Measurements from ENCODE around the gene DNAI4.
A peak's percentile ranks its signal among the peaks of the same experiment; 100 is the strongest.

Gene DNAI4

GRCh38 chr1:66831529-66832239 is 93.0 kb downstream of the DNAI4 start:
- H3K9ac ChIP-seq (ENCODE audit: low read length) = no peak overlapping the region
- H3K23ac ChIP-seq (ENCODE audit: low read length) = no peak overlapping the region
- H2BK12ac ChIP-seq (ENCODE audit: low read length) = no peak overlapping the region
- no peak overlapping the region for H2AK5ac ChIP-seq (ENCODE audit: low read length)
- H3K14ac ChIP-seq (ENCODE audit: low read length) = no peak overlapping the region
- DNase-seq = peak; percentile 59 to 81
- no peak overlapping the region for H3K4me3 ChIP-seq (ENCODE audit: low read depth, low read length)
- no peak overlapping the region for H2BK5ac ChIP-seq (ENCODE audit: low read depth, low read length, poor library complexity)
- no peaks in the 10 kb centered on the region for H3K27me3 ChIP-seq (ENCODE audit: insufficient read depth, low read length)
- no peak overlapping the region for H3K18ac ChIP-seq (ENCODE audit: low read length)
- H4K8ac ChIP-seq (ENCODE audit: low read depth, low read length) = no peak overlapping the region
- H2AFZ ChIP-seq (ENCODE audit: insufficient read depth, low read length, poor library complexity) = no peak overlapping the region
- no peaks in the 10 kb centered on the region for H3K79me2 ChIP-seq (ENCODE audit: control insufficient read depth, insufficient read depth, low read length, poor library complexity)
- no peaks in the 10 kb centered on the region for H3K9me3 ChIP-seq (ENCODE audit: insufficient read depth, low read depth, low read length)
- H3K4me2 ChIP-seq (ENCODE audit: low read length) = no peak overlapping the region
- no peak overlapping the region for H2BK120ac ChIP-seq (ENCODE audit: insufficient read depth, low read length, poor library complexity)
- H4K12ac ChIP-seq (ENCODE audit: low read depth, low read length) = no peak overlapping the region
- H3K4ac ChIP-seq (ENCODE audit: low read depth, low read length) = no peak overlapping the region
- H3K27ac ChIP-seq (ENCODE audit: low read depth, low read length) = no peak overlapping the region
- no peak overlapping the region for H4K91ac ChIP-seq (ENCODE audit: low read depth, low read length)
- no peaks in the 10 kb centered on the region for H3K4me1 ChIP-seq (ENCODE audit: control insufficient read depth in 1 of 2, insufficient read depth in 2 of 2, low read length in 2 of 2)
- H3K79me1 ChIP-seq (ENCODE audit: low read length) = no peaks in the 10 kb centered on the region
- WGBS (ENCODE audit: extremely low coverage, insufficient coverage, insufficient read length) = no CpG with 5 or more reads among the region's 3 CpGs
- no peaks in the 10 kb centered on the region for H3K36me3 ChIP-seq (ENCODE audit: control insufficient read depth in 1 of 2, insufficient read depth in 2 of 2, low read length in 2 of 2)

GRCh38 chr1:66824771-66825170 is 99.9 kb downstream of the DNAI4 start:
- Histone ChIP-seq H3K4ac (ENCODE audit: low read depth, low read length) (no peak overlapping the region), H3K18ac (ENCODE audit: low read length) (no peak overlapping the region), H4K91ac (ENCODE audit: low read depth, low read length) (no peak overlapping the region), H2AFZ (ENCODE audit: insufficient read depth, low read length, poor library complexity) (no peak overlapping the region), H2BK5ac (ENCODE audit: low read depth, low read length, poor library complexity) (no peak overlapping the region), H4K8ac (ENCODE audit: low read depth, low read length) (no peak overlapping the region), H3K9me3 (ENCODE audit: insufficient read depth, low read depth, low read length) (no peaks in the 10 kb centered on the region), H3K4me2 (ENCODE audit: low read length) (no peak overlapping the region), H4K12ac (ENCODE audit: low read depth, low read length) (no peak overlapping the region), H3K27ac (ENCODE audit: low read depth, low read length) (no peak overlapping the region), H3K4me3 (ENCODE audit: low read depth, low read length) (no peak overlapping the region), H3K23ac (ENCODE audit: low read length) (no peak overlapping the region), H3K14ac (ENCODE audit: low read length) (no peak overlapping the region), H2BK12ac (ENCODE audit: low read length) (no peak overlapping the region), H3K4me1 (ENCODE audit: control insufficient read depth in 1 of 2, insufficient read depth in 2 of 2, low read length in 2 of 2) (no peaks in the 10 kb centered on the region), H2AK5ac (ENCODE audit: low read length) (no peak overlapping the region), H3K36me3 (ENCODE audit: control insufficient read depth in 1 of 2, insufficient read depth in 2 of 2, low read length in 2 of 2) (no peaks in the 10 kb centered on the region), H3K79me2 (ENCODE audit: control insufficient read depth, insufficient read depth, low read length, poor library complexity) (no peaks in the 10 kb centered on the region), H2BK120ac (ENCODE audit: insufficient read depth, low read length, poor library complexity) (no peak overlapping the region), H3K79me1 (ENCODE audit: low read length) (no peaks in the 10 kb centered on the region), H3K9ac (ENCODE audit: low read length) (no peak overlapping the region), H3K27me3 (ENCODE audit: insufficient read depth, low read length) (no peaks in the 10 kb centered on the region)
- WGBS (ENCODE audit: extremely low coverage, insufficient coverage, insufficient read length) = no CpG with 5 or more reads among the region's 1 CpG
- peak; percentile 81 to 89 for DNase-seq

GRCh38 chr1:66809736-66810326 is 114.8 kb downstream of the DNAI4 start:
- H2AFZ ChIP-seq (ENCODE audit: insufficient read depth, low read length, poor library complexity) = no peak overlapping the region
- H3K9ac ChIP-seq (ENCODE audit: low read length) = no peak overlapping the region
- H3K4me3 ChIP-seq (ENCODE audit: low read depth, low read length) = no peak overlapping the region
- H3K79me2 ChIP-seq (ENCODE audit: control insufficient read depth, insufficient read depth, low read length, poor library complexity) = no peaks in the 10 kb centered on the region
- DNase-seq = no peak
- no peak overlapping the region for H3K27ac ChIP-seq (ENCODE audit: low read depth, low read length)
- no peak overlapping the region for H2AK5ac ChIP-seq (ENCODE audit: low read length)
- no peak overlapping the region for H3K18ac ChIP-seq (ENCODE audit: low read length)
- H3K79me1 ChIP-seq (ENCODE audit: low read length) = no peaks in the 10 kb centered on the region
- no peak overlapping the region for H3K14ac ChIP-seq (ENCODE audit: low read length)
- no peak overlapping the region for H3K4me2 ChIP-seq (ENCODE audit: low read length)
- H2BK12ac ChIP-seq (ENCODE audit: low read length) = no peak overlapping the region
- H3K23ac ChIP-seq (ENCODE audit: low read length) = no peak overlapping the region
- WGBS (ENCODE audit: extremely low coverage, insufficient coverage, insufficient read length) = no CpG with 5 or more reads among the region's 1 CpG
- H3K27me3 ChIP-seq (ENCODE audit: insufficient read depth, low read length) = no peaks in the 10 kb centered on the region
- no peak overlapping the region for H3K4ac ChIP-seq (ENCODE audit: low read depth, low read length)
- H2BK120ac ChIP-seq (ENCODE audit: insufficient read depth, low read length, poor library complexity) = no peak overlapping the region
- H3K36me3 ChIP-seq (ENCODE audit: control insufficient read depth in 1 of 2, insufficient read depth in 2 of 2, low read length in 2 of 2) = no peaks in the 10 kb centered on the region
- no peak overlapping the region for H4K8ac ChIP-seq (ENCODE audit: low read depth, low read length)
- no peaks in the 10 kb centered on the region for H3K4me1 ChIP-seq (ENCODE audit: control insufficient read depth in 1 of 2, insufficient read depth in 2 of 2, low read length in 2 of 2)
- H2BK5ac ChIP-seq (ENCODE audit: low read depth, low read length, poor library complexity) = no peak overlapping the region
- no peak overlapping the region for H4K12ac ChIP-seq (ENCODE audit: low read depth, low read length)
- H4K91ac ChIP-seq (ENCODE audit: low read depth, low read length) = no peak overlapping the region
- no peaks in the 10 kb centered on the region for H3K9me3 ChIP-seq (ENCODE audit: insufficient read depth, low read depth, low read length)

- H3K4ac ChIP-seq (ENCODE audit: low read depth, low read length) = no peak overlapping the region
- no peak overlapping the region for H3K23ac ChIP-seq (ENCODE audit: low read length)
- WGBS (ENCODE audit: extremely low coverage, insufficient coverage, insufficient read length) = no CpG with 5 or more reads among the region's 1 CpG
- H2AFZ ChIP-seq (ENCODE audit: insufficient read depth, low read length, poor library complexity) = no peak overlapping the region
- no peak overlapping the region for H3K9ac ChIP-seq (ENCODE audit: low read length)
- no peak overlapping the region for H4K12ac ChIP-seq (ENCODE audit: low read depth, low read length)
- H3K36me3 ChIP-seq (ENCODE audit: control insufficient read depth in 1 of 2, insufficient read depth in 2 of 2, low read length in 2 of 2) = no peaks in the 10 kb centered on the region
- no peaks in the 10 kb centered on the region for H3K79me1 ChIP-seq (ENCODE audit: low read length)
- no peak for DNase-seq
- H3K27me3 ChIP-seq (ENCODE audit: insufficient read depth, low read length) = no peaks in the 10 kb centered on the region
- no peak overlapping the region for H2BK12ac ChIP-seq (ENCODE audit: low read length)
- H3K14ac ChIP-seq (ENCODE audit: low read length) = no peak overlapping the region
- H3K4me3 ChIP-seq (ENCODE audit: low read depth, low read length) = no peak overlapping the region
- H2AK5ac ChIP-seq (ENCODE audit: low read length) = no peak overlapping the region
- no peak overlapping the region for H2BK120ac ChIP-seq (ENCODE audit: insufficient read depth, low read length, poor library complexity)
- no peaks in the 10 kb centered on the region for H3K79me2 ChIP-seq (ENCODE audit: control insufficient read depth, insufficient read depth, low read length, poor library complexity)
- H3K27ac ChIP-seq (ENCODE audit: low read depth, low read length) = no peak overlapping the region
- H3K4me2 ChIP-seq (ENCODE audit: low read length) = no peak overlapping the region
- H4K8ac ChIP-seq (ENCODE audit: low read depth, low read length) = no peak overlapping the region
- no peaks in the 10 kb centered on the region for H3K9me3 ChIP-seq (ENCODE audit: insufficient read depth, low read depth, low read length)
- H4K91ac ChIP-seq (ENCODE audit: low read depth, low read length) = no peak overlapping the region
- H3K18ac ChIP-seq (ENCODE audit: low read length) = no peak overlapping the region
- no peak overlapping the region for H2BK5ac ChIP-seq (ENCODE audit: low read depth, low read length, poor library complexity)
- no peaks in the 10 kb centered on the region for H3K4me1 ChIP-seq (ENCODE audit: control insufficient read depth in 1 of 2, insufficient read depth in 2 of 2, low read length in 2 of 2)
These were observed 115.4 kb downstream of the DNAI4 start for GRCh38 chr1:66809245-66809644.
